ENCODE data around the gene ADGRD1. TPM values are rescaled to one million over a fixed set of nuclear protein-coding genes. Genes with fewer than 3 reads are reported as not detected.

ADGRD1 gene
- polyA plus RNA-seq, 3 donors = 4.7 to 17.9 (median 4.9) TPM

GRCh38 chr12:131085816-131086591 is 132.3 kb downstream of the ADGRD1 start:
- Histone ChIP-seq H3K79me2 (ENCODE audit: insufficient read depth, low read length) (no peaks in the 10 kb centered on the region), H3K4me1 (ENCODE audit: control insufficient read depth in 1 of 2, insufficient read depth in 2 of 2, low read length in 2 of 2) (peaks cover 0 to 10% of the 10 kb centered on the region in 2 donors), H3K36me3 (replicated peaks in 1 of 2; ENCODE audit: control insufficient read depth in 1 of 2, insufficient read depth in 2 of 2, low read length in 2 of 2) (peaks cover 0 to 14% of the 10 kb centered on the region in 2 donors), H3K27ac (ENCODE audit: low read depth in 1 of 2, low read length in 2 of 2) (no peak overlapping the region), H4K20me1 (ENCODE audit: insufficient read depth, low read length) (no peaks in the 10 kb centered on the region), H3K4me3 (replicated peaks in 1 of 3; ENCODE audit: low read depth in 2 of 3, low read length in 3 of 3) (no peak overlapping the region), H3K9me3 (replicated peaks in 1 of 2; ENCODE audit: control insufficient read depth in 1 of 2, insufficient read depth in 1 of 2, low read length in 2 of 2) (no peaks in the 10 kb centered on the region), H3K4me2 (replicated peaks; ENCODE audit: extremely low read depth, low read length, poor library complexity, severe bottlenecking) (no peak overlapping the region), H2AFZ (ENCODE audit: insufficient read depth, low read depth, low read length, poor library complexity, severe bottlenecking) (no peak overlapping the region), H3K27me3 (ENCODE audit: control insufficient read depth in 2 of 2, insufficient read depth in 2 of 2, low read length in 2 of 2) (peaks cover 0 to 5% of the 10 kb centered on the region in 2 donors), H3K9ac (ENCODE audit: insufficient read depth, low read length, poor library complexity, severe bottlenecking) (no peak overlapping the region)
- DNase-seq = no peak
- Mint-ChIP-seq H3K4me3 (no peak overlapping the region), H3K4me1 (peaks cover 3% of the 10 kb centered on the region), H3K36me3 (peaks cover 20 to 22% of the 10 kb centered on the region in 2 donors), H3K27ac (peak overlapping the region in 1 of 7 donors; percentile 41), H3K9me3 (peaks cover 0 to 2% (median 0%) of the 10 kb centered on the region in 7 donors), H3K27me3 (ENCODE audit: low read depth in 3 of 3) (peaks cover 1 to 12% (median 9%) of the 10 kb centered on the region in 3 donors)
- intact Hi-C loops (cut with micrococcal nuclease) = no loop called here
- WGBS (ENCODE audit: insufficient coverage) = 94% methylated on average over 21 of the region's 24 CpGs
- TF ChIP-seq CTCF (IDR thresholded peaks at IDR 0.05) = no peak

GRCh38 chr12:131087302-131087818 is 133.7 kb downstream of the ADGRD1 start:
- no peak overlapping the region for H3K4me3 Mint-ChIP-seq
- peaks cover 22 to 23% of the 10 kb centered on the region in 2 donors for H3K36me3 Mint-ChIP-seq
- H3K9ac ChIP-seq (ENCODE audit: insufficient read depth, low read length, poor library complexity, severe bottlenecking) = no peak overlapping the region
- H3K4me3 ChIP-seq (replicated peaks in 1 of 3; ENCODE audit: low read depth in 2 of 3, low read length in 3 of 3) = no peak overlapping the region
- no peaks in the 10 kb centered on the region for H3K79me2 ChIP-seq (ENCODE audit: insufficient read depth, low read length)
- no peaks in the 10 kb centered on the region for H3K9me3 ChIP-seq (replicated peaks in 1 of 2; ENCODE audit: control insufficient read depth in 1 of 2, insufficient read depth in 1 of 2, low read length in 2 of 2)
- H3K27ac Mint-ChIP-seq = peak overlapping the region in 1 of 7 donors; percentile 26
- H3K4me1 ChIP-seq (ENCODE audit: control insufficient read depth in 1 of 2, insufficient read depth in 2 of 2, low read length in 2 of 2) = peaks cover 4 to 19% of the 10 kb centered on the region in 2 donors
- H4K20me1 ChIP-seq (ENCODE audit: insufficient read depth, low read length) = peaks cover under 1% of the 10 kb centered on the region
- peaks cover 10% of the 10 kb centered on the region for H3K4me1 Mint-ChIP-seq
- H3K27me3 ChIP-seq (ENCODE audit: control insufficient read depth in 2 of 2, insufficient read depth in 2 of 2, low read length in 2 of 2) = peaks cover 0 to under 1% of the 10 kb centered on the region in 2 donors
- DNase-seq = no peak
- H3K27ac ChIP-seq (ENCODE audit: low read depth in 1 of 2, low read length in 2 of 2) = no peak overlapping the region
- intact Hi-C loops (cut with micrococcal nuclease) = no loop called here
- H3K36me3 ChIP-seq (replicated peaks in 1 of 2; ENCODE audit: control insufficient read depth in 1 of 2, insufficient read depth in 2 of 2, low read length in 2 of 2) = peaks cover 0 to 14% of the 10 kb centered on the region in 2 donors
- TF ChIP-seq CTCF (IDR thresholded peaks at IDR 0.05) = no peak
- 96% methylated on average over 18 of the region's 24 CpGs for WGBS (ENCODE audit: insufficient coverage)
- H3K9me3 Mint-ChIP-seq = peaks cover 0 to 2% (median 0%) of the 10 kb centered on the region in 7 donors
- no peak overlapping the region for H2AFZ ChIP-seq (ENCODE audit: insufficient read depth, low read depth, low read length, poor library complexity, severe bottlenecking)
- H3K27me3 Mint-ChIP-seq (ENCODE audit: low read depth in 3 of 3) = peaks cover 1 to 14% (median 9%) of the 10 kb centered on the region in 3 donors
- H3K4me2 ChIP-seq (replicated peaks; ENCODE audit: extremely low read depth, low read length, poor library complexity, severe bottlenecking) = no peak overlapping the region
